ENCODE measurements around the gene LPAR2.
"Not testable (repeated sequence)": the region's sequence is repeated elsewhere in the genome, so short reads cannot be mapped to it uniquely, and the experiment has no call there.

The LPAR2 gene

DNA sequence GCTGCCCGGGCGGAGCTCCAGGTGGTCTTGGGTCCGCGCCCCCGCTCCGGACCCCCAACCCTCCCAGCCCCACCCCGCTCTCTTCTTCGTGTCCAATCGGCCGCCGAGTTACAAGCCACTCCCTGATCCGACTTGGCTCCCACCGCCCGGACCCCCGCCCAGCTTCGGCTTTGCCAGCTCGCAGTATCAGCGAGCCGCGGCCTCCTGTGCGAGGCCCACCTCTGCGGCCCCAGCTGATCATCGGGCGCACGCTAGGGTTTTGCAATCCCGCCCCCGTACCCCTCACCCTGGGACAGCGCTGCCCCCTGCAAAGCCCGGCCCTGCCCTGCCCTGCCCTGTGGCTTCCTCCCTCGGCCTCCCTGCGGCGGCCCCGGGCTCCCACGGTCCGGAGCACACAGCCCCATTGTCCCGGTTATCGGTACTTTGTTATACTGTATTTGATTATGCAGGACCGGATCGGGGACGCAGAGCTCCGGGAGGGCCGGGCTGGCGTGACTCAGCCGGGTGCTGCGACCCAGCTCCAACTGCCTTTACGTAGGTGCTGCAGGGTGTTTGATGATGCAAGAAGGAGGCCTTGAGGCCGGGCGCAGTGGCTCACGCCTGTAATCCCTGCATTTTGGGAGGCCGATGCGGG is 598 bp upstream of the LPAR2 start:
- no peak for DNase-seq

GRCh38 chr19:19626516-19627472 is 1.2 kb downstream of the LPAR2 start:
- DNase-seq, result no peak

DNA sequence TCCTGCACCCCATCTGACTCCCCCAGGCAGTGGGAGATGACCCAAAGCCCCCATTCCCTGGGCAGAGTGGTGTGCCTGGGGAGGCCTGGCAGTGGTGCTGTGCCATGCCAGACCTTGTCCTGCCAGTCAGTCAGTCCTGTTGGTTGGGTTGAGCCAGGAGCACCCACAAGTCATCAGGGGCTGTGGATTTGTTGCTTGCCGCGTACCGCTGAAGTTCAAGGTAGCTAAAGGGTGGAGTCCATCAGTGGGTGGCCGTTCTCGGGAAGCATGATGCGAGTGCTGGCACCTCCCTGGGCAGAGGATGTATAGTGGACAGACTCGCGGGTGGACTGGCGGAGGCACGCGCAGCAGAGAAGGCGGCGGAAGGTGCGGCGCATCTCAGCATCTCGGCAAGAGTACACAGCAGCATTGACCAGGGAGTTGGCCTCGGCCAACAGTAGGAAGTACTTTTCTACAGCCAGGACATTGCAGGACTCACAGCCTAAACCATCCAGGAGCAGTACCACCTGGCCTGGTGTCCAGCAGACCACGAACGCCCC is 3.9 kb downstream of the LPAR2 start:
- DNase-seq, result no peak

DNA sequence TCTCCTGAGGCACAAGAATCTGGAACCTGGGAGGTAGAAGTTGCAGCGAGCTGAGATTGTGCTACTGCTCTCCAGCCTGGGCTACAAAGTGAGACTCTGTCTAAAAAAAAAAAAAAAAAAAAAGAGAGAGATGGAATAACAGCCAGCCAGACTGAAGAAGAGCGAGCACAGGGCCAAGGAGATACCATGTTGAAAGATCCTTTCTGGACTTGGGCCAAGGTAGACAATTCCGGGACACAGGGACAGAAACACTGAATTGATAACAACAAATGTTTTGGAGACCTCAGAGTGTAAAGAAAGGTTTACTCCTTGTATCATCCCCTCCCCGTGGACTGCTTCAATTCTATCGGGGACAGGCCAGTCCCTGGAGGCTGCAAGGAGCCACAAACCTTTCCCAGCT is 4.6 kb downstream of the LPAR2 start:
- no peak for DNase-seq

- no peak for DNase-seq
Observed at GRCh38 chr19:19619849-19620210, 8.2 kb downstream of the LPAR2 start.

DNA sequence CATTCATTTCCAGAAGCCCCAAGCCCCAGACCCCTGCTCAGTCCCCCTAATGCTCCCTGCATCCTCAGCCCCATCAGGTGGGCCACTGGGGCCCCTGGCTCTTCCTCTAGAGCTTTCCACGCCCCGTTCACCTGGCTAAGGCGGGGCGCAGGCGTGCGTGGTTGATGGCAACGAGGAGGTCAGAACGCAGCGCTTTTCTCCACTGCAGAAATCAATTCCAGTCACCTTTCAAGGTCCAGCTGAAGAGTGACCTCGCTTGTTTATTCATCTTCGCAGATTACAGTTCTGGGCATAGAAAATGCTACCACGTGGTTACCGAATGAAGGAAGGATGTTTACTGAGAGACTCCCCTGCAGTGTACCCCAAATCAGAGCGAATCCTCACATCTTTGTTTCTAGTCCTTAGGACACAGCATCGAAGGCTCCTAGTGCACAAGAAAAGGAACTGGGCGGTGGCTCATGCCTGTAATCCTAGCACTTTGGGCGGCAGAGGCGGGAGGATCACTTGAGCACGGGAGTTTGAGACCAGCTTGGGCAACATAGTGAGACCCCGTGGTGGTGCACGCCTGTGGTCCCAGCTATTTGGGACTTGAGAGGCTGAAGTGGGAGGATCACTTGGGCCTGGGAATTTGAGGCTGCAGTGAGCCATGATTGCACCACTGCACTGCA is 8.7 kb downstream of the LPAR2 start:
- DNase-seq, result no peak

DNA sequence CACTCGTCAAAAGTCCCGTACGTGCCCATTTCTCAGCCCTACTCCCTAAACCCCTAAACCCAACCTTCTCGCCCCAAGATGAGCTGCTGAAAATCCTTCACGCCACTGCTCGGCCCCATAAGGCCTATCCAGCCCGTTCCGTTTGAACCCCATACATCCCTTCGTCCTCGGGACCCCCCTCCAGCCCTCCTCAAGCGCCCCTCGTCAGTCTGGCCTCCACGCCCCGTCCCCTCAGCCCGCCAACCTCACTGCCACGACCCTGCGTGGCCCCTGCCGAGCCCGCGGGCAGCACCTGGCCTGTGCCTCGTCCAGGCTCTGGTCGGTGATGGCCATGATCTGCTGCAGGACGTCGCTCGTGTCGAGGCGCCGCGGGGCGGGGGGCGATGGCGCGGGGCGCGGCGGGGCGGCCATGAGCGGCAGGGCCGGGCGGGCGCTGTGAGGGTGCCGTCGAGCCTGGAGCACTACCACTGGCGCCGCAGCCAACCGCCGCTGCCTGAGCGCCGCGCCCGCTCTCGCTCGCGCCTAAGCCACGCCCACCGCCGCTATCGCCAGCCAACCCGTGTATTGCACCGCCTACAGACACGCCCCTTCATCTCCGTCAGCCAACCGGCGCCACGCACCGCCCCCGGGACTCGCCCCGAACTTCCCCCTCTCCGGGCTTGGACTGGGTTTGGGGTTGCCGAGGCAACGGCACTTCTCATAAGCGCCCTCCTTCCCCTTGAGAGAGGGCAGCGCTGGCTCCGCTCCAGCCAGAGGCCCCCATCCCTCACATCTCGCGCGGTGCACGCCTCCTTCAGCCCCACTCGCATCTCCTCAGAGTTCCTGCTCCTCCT is 9.6 kb downstream of the LPAR2 start, which contains the start of gene PBX4:
Gene PBX4, minus strand, starts transcription at position 469 of the 833 bp plus-strand sequence. Its CDS starts 58 bp downstream, at position 411.
- DNase-seq, result peak; percentile 95 to 98

DNA sequence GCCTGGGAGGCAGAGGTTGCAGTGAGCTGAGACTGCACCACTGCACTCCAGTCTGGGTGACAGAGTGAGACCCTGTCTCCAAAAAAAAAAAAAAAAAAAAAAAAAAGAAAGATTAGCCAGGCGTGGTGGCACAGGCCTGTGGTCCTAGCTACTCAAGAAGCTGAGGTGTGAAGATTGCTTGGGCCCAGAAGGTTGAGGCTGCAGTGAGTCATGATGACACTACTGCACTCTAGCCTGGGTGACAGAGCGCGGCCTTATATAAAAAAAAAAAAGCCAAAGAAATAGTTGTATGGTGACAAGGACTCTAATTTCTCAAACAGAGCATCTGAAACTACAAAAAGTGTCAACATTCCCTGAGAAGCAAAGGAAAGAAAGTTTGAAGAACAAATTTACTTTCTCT is 12.9 kb downstream of the LPAR2 start:
- DNase-seq, result no peak

- no peak for DNase-seq
Observed at GRCh38 chr19:19613506-19613905, 14.5 kb downstream of the LPAR2 start.

GRCh38 chr19:19610376-19611202 is 17.4 kb downstream of the LPAR2 start:
- no peak for DNase-seq

- not testable (repeated sequence) for DNase-seq
Observed at GRCh38 chr19:19606686-19607085, 21.3 kb downstream of the LPAR2 start.

DNA sequence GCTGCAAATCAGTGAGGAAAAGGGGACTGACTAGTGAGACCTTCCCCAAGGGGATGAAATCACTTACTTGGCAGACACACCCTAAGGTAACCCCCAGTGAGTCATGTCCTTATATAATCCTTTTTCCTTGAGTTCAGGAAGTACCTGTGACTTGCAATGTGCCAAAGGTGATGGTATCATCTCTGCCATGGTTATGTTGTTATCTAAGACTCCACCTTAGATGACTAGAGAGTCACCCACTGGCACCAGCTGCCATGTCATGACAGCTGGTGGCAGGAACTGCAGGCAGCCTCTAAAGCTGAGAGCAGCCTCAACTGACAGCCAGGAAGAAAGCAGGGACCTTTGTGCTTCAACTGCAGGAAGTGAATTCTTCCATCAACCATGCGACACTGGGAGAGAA is 22.0 kb downstream of the LPAR2 start:
- DNase-seq, result no peak

GRCh38 chr19:19602713-19603324 is 25.2 kb downstream of the LPAR2 start:
- no peak for DNase-seq

GRCh38 chr19:19602136-19602712 is 25.8 kb downstream of the LPAR2 start:
- no peak for DNase-seq

GRCh38 chr19:19600793-19601330 is 27.2 kb downstream of the LPAR2 start:
- no peak for DNase-seq

GRCh38 chr19:19598728-19599451 is 29.1 kb downstream of the LPAR2 start:
- not testable (repeated sequence) for DNase-seq

- no peak for DNase-seq
Observed at GRCh38 chr19:19597809-19598306, 30.2 kb downstream of the LPAR2 start.

DNA sequence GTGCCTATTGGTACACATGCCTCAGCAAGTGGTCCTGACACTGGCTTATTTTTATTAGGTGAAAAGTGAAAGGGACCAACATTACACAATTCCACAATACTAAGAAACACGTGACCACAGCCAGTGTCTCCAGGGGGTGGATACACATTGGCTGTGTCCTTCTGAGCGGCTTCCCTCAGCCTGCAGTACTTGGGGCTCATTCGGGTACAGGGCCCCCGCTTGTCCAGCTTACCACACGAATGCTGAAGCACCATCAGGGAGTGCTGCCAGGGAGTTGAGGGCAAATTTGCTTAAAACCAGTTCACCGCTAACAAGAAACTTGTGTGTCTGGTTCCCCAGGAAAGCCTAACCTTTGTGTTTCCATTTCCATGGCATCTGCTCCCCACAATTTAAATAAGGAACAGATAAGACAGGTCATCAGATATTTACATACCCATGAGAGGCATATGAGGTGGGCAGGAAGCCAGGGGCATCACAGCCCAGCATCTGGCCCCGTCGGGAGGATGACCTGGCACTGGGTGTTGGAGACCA is 32.8 kb downstream of the LPAR2 start:
- peak in 1 of 2 experiments; percentile 22 for DNase-seq

DNA sequence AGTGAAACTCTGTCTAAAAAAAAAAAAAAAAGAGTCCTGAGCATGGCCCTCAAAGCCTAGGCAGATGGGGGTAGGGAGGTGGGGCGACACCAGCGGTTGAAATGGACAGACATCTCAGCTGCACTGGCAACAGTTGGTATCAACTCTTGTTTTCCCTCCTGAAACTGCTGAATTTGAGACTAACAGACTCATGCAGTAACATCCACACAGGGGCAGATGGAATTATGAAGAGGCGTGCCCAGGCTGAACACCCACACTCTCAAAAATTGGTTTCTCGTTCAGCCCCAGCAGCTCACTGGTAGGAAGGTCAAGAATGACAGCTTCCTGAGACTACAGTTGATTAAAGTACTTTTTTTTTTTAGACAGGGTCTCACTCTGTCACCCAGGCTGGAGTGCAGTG is 33.6 kb downstream of the LPAR2 start:
- DNase-seq, result no peak
